Stimulated activated effector memory CD8-positive, alpha-beta T cell treated with anti-CD3 and anti-CD28 coated beads, Interleukin-12 subunit alpha, Interleukin-12 subunit beta, amount 100 ng/mL, for 72 hours (primary cell): Measurements from ENCODE around the gene PCNX4.
"Not testable (repeated sequence)": the region's sequence is repeated elsewhere in the genome, so short reads cannot be mapped to it uniquely, and the experiment has no call there.

Experiments
- ATAC-seq: fragments of 150-1000 bp; cut with Tn5 transposase; 2 replicates; pipeline ENCODE4 v1.10.0; 2021
- DNase-seq, 2 donors: peaks; one replicate each; pipeline ENCODE4 v3.0.0; 2021 to 2022; ENCODE audit warnings: low spot score in 2 of 2
- H3K27ac Mint-ChIP-seq: one replicate; pipeline ENCODE4 v1.8.0; 2022; ENCODE audit warnings: mild to moderate bottlenecking, mixed read lengths
- H3K36me3 Mint-ChIP-seq: one replicate; pipeline ENCODE4 v1.8.0; 2022; ENCODE audit warnings: mild to moderate bottlenecking, mixed read lengths
- H3K4me1 Mint-ChIP-seq: one replicate; pipeline ENCODE4 v1.8.0; 2022; ENCODE audit warnings: mixed read lengths
- H3K4me3 Mint-ChIP-seq: one replicate; pipeline ENCODE4 v1.8.0; 2022; ENCODE audit warnings: mild to moderate bottlenecking, mixed read lengths
- H3K9me3 Mint-ChIP-seq: one replicate; pipeline ENCODE4 v1.8.0; 2022; ENCODE audit warnings: mixed read lengths

The PCNX4 gene

GRCh38 chr14:60091550-60092525 lies at the start of gene PCNX4:
Gene PCNX4 (plus strand): TSS chr14:60091923. CDS start chr14:60107639, 15,716 bp downstream.
- ATAC-seq, result peak; percentile 97
- Mint-ChIP-seq H3K27ac (peak within 1 kb of the TSS; percentile 90), H3K4me1 (peaks cover 31% of the 10 kb centered on the region), H3K36me3 (peaks cover 12% of the 10 kb centered on the region), H3K4me3 (peak within 1 kb of the TSS; percentile 84), H3K9me3 (no peaks in the 10 kb centered on the region)
- DNase-seq, result peak; percentile 76 to 93

GRCh38 chr14:60047976-60048375 lies 43.7 kb upstream of the PCNX4 start:
- not testable (repeated sequence) for H3K9me3 Mint-ChIP-seq, H3K4me3 Mint-ChIP-seq, H3K4me1 Mint-ChIP-seq, ATAC-seq, DNase-seq, H3K36me3 Mint-ChIP-seq, H3K27ac Mint-ChIP-seq

DNA sequence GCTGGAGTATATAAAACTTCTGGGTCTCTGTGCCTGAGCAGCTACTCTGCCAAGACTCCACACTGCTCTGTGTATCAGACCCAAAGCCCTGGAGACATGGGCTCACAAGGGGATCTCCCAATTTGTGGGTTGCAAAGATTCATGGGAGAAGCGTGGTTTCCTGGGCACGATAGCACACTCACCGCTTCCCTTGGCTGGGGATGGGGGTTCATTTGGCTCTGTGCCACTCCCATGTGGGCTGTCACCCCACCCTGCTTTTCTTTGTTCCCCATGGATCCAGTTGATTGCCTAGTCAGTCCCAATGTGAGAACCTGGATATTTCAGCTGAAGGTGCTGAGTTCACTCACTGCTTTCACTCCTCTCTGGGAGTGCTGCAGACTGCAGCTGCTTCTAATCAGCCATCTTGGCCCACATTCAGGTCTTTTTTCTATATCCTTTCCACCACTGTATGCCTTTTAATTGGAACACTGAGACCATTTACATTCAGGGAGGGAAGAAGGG lies 40.0 kb upstream of the PCNX4 start:
- ATAC-seq (peak; percentile 50), DNase-seq (no peak)
- H3K27ac Mint-ChIP-seq, result no peak overlapping the region
- no peaks in the 10 kb centered on the region for H3K9me3 Mint-ChIP-seq
- no peaks in the 10 kb centered on the region for H3K36me3 Mint-ChIP-seq
- no peak overlapping the region for H3K4me3 Mint-ChIP-seq
- H3K4me1 Mint-ChIP-seq, result peaks cover 8% of the 10 kb centered on the region

GRCh38 chr14:60058087-60058486 lies 33.6 kb upstream of the PCNX4 start:
- Mint-ChIP-seq H3K36me3 (no peaks in the 10 kb centered on the region), H3K4me1 (no peaks in the 10 kb centered on the region), H3K4me3 (no peak overlapping the region), H3K27ac (no peak overlapping the region), H3K9me3 (no peaks in the 10 kb centered on the region)
- ATAC-seq (no peak), DNase-seq (no peak)

DNA sequence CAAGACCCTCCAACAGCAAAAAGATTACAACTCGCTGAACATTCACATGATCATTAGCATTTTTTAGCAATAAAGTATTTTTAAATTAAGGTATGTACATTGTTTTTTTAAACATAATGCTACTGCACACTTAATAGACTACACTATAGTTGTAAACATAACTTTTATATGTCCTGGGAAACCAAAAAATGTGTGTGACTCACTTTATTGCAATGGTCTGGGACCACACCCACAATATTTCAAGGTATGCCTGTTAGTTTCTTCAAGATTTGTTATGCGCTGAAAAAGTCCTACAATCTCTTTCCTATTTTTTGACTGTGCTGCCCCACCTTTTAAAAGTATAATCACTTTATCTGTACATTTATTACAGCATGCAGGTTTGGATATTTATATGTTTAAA lies 30.4 kb upstream of the PCNX4 start:
- Mint-ChIP-seq H3K27ac (no peak overlapping the region), H3K9me3 (no peaks in the 10 kb centered on the region), H3K4me3 (no peak overlapping the region), H3K4me1 (no peaks in the 10 kb centered on the region), H3K36me3 (no peaks in the 10 kb centered on the region)
- ATAC-seq (no peak), DNase-seq (no peak)

DNA sequence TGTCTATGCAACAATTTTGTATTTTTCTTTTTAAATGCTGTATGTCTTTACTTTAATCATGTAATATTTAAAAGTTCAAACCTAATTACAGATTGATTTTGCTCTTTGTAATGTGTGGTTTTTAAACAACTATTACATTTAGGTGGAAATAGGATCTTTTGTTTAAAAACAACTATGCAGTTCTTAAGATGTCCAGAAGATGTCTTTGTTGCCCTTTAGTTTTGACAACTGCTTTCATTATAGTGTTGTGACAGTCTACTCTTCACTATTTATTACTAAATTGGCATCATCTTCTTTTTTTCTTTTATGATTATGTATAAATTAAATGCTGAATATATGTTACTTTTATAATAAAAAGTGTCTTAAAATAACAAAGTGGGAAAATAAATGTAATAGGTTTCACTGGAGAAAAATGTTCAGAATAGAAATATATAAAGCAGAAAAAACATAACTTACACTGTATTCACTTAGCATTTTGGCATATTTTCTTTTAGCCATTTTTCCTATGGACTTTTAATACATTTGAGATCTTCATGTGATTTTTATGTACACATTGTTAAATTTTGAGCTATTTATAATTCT lies 27.1 kb upstream of the PCNX4 start:
- no peaks in the 10 kb centered on the region for H3K9me3 Mint-ChIP-seq
- H3K4me1 Mint-ChIP-seq, result no peaks in the 10 kb centered on the region
- ATAC-seq (no peak), DNase-seq (no peak)
- H3K36me3 Mint-ChIP-seq, result no peaks in the 10 kb centered on the region
- H3K4me3 Mint-ChIP-seq, result no peak overlapping the region
- no peak overlapping the region for H3K27ac Mint-ChIP-seq

GRCh38 chr14:60067882-60068281 lies 23.8 kb upstream of the PCNX4 start:
- no peaks in the 10 kb centered on the region for H3K9me3 Mint-ChIP-seq

DNA sequence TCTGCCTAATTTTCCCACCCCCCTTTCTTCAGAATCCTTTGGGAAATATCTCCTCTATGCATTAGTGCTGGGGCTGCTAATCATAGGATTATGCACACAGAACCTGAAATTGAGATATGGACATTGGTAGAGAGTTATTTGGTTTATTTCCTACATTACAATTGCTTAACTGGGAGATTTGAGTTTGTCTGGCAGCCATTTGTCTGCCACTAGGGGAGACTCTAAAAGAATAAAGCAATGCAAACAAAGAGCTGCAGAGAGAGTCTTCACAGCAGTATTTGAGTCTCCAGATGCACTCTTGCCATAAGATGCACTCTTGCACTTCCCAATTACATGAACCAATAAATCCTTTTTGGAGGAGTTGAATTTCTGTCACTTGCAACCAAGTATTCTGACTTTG lies 12.0 kb upstream of the PCNX4 start:
- H3K36me3 Mint-ChIP-seq, result no peaks in the 10 kb centered on the region
- no peaks in the 10 kb centered on the region for H3K4me1 Mint-ChIP-seq
- ATAC-seq (no peak), DNase-seq (no peak)
- H3K27ac Mint-ChIP-seq, result no peak overlapping the region
- no peak overlapping the region for H3K4me3 Mint-ChIP-seq
- H3K9me3 Mint-ChIP-seq, result no peaks in the 10 kb centered on the region

More at GRCh38 chr14:60067882-60068281, 23.8 kb upstream of the PCNX4 start:
- no peaks in the 10 kb centered on the region for H3K4me1 Mint-ChIP-seq
- no peak overlapping the region for H3K4me3 Mint-ChIP-seq
- ATAC-seq (no peak), DNase-seq (no peak)
- H3K36me3 Mint-ChIP-seq, result no peaks in the 10 kb centered on the region
- no peak overlapping the region for H3K27ac Mint-ChIP-seq

DNA sequence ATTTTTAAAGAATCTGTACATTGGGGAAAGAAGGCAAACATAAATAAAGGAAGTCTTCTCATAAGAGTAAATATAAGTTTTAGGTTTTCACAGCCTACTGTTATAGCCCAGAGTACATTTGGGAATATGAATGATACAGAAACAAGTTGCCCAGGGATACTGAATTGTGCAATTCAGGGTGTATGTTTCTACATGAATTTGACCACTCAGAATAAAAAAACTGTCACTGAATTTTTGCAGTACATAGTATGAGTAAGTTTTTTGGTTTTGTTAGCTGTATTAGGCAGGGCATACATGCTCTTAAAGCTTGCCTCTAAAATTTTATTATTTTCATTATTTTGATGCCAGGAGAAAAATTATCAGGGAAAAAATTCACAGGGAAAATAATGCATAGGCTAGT lies 6.6 kb upstream of the PCNX4 start:
- ATAC-seq (no peak), DNase-seq (no peak)
- Mint-ChIP-seq H3K4me1 (no peaks in the 10 kb centered on the region), H3K9me3 (no peaks in the 10 kb centered on the region), H3K27ac (no peak overlapping the region), H3K4me3 (no peak overlapping the region), H3K36me3 (no peaks in the 10 kb centered on the region)

DNA sequence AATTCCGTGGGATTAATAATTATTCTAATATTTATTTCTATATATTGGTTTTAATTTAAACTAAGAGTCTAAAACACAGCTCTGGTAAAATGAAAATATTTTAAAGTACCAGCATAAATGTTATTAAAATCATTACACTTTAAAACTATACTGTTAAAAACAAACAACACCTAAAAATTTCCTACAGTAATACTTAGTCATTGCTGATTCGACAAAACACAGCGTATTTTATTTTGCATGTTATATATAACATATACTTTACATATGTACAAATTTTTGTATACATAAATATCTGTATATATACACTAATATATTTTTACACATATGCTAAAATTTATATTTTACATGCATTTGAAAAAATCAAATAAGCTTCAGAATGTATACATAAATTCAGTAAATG lies 6.0 kb upstream of the PCNX4 start:
- no peak overlapping the region for H3K27ac Mint-ChIP-seq
- H3K4me3 Mint-ChIP-seq, result no peak overlapping the region
- DNase-seq (no peak), ATAC-seq (no peak)
- no peaks in the 10 kb centered on the region for H3K36me3 Mint-ChIP-seq
- H3K4me1 Mint-ChIP-seq, result no peaks in the 10 kb centered on the region
- H3K9me3 Mint-ChIP-seq, result no peaks in the 10 kb centered on the region

GRCh38 chr14:60087668-60088067 lies 4.1 kb upstream of the PCNX4 start:
- Mint-ChIP-seq H3K36me3 (peaks cover 12% of the 10 kb centered on the region), H3K4me3 (no peak overlapping the region), H3K4me1 (no peaks in the 10 kb centered on the region), H3K27ac (no peak overlapping the region), H3K9me3 (no peaks in the 10 kb centered on the region)
- DNase-seq (no peak), ATAC-seq (no peak)

DNA sequence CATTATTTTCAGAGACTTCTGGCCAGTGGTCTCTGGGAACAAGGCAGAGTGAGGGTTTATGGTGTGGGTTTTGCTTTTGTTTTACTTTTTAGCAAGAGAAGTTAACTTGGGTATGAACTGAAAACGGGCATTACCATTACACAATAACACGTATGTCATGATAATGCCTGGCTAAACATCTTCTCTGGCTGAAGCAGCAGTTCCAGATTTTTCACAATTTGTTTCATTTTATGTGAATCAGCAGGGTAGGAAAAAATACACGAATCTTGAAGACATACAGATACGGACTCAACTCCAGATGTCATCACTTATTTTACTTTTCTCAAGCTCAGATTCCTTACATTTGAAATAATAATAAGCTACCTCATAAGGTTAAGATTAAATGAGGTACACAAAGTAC lies 2.5 kb upstream of the PCNX4 start:
- ATAC-seq (no peak), DNase-seq (no peak)
- Mint-ChIP-seq H3K27ac (no peak overlapping the region), H3K4me1 (peaks cover 14% of the 10 kb centered on the region), H3K4me3 (no peak overlapping the region), H3K9me3 (no peaks in the 10 kb centered on the region), H3K36me3 (peaks cover 12% of the 10 kb centered on the region)

DNA sequence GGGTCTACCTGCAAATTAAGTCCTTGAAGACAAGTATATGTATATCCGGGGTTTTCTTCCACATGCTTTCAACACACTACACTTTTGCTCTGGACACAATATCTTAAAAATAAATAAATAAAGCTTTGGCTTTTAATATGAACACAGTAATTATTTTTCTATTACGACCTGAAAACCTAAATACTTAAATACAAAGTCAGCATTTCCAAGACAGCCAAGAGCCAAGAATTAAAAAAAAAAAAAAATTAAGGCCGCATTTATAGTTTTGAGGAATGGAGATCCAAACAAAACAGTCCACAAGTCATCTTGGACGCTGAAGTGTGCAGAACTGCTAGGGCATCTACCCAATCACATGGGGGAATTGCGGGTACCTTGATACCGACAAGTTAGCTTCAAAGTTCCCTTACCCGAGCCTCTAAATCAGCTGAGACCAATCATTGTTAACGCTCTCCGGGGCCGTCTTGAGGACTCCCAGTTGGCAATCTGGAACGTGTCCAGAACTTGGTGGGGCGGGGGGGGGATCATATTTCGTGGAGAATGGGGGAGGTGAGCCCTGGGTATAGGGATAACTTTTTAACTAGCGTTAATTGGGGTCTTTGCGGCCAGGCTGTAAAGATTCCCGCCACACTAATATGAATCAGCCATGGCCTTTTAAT lies 731 bp upstream of the PCNX4 start:
- Mint-ChIP-seq H3K36me3 (peaks cover 12% of the 10 kb centered on the region), H3K4me1 (peaks cover 31% of the 10 kb centered on the region), H3K4me3 (peak overlapping the region; percentile 84), H3K27ac (peak overlapping the region; percentile 90), H3K9me3 (no peaks in the 10 kb centered on the region)
- DNase-seq (no peak), ATAC-seq (no peak)

GRCh38 chr14:60092526-60092920 lies 800 bp downstream of the PCNX4 start:
- Mint-ChIP-seq H3K27ac (peak overlapping the region; percentile 90), H3K9me3 (no peaks in the 10 kb centered on the region), H3K4me3 (peak overlapping the region; percentile 84), H3K4me1 (peaks cover 31% of the 10 kb centered on the region), H3K36me3 (peaks cover 12% of the 10 kb centered on the region)
- ATAC-seq, result no peak
- peak in 1 of 2 donors; percentile 3 for DNase-seq

GRCh38 chr14:60093080-60093479 lies 1.4 kb downstream of the PCNX4 start:
- Mint-ChIP-seq H3K36me3 (peaks cover 16% of the 10 kb centered on the region), H3K4me3 (peak overlapping the region; percentile 84), H3K27ac (peak overlapping the region; percentile 90), H3K4me1 (peaks cover 36% of the 10 kb centered on the region), H3K9me3 (no peaks in the 10 kb centered on the region)
- ATAC-seq (no peak), DNase-seq (no peak)
